ENCODE results near the gene RPE65. TPM values are rescaled to one million over a fixed set of nuclear protein-coding genes. Genes with fewer than 3 reads are reported as not detected.

RPE65 gene
- total and polyA plus RNA-seq, 7 donors = 0.01 TPM; not detected in 6

DNA sequence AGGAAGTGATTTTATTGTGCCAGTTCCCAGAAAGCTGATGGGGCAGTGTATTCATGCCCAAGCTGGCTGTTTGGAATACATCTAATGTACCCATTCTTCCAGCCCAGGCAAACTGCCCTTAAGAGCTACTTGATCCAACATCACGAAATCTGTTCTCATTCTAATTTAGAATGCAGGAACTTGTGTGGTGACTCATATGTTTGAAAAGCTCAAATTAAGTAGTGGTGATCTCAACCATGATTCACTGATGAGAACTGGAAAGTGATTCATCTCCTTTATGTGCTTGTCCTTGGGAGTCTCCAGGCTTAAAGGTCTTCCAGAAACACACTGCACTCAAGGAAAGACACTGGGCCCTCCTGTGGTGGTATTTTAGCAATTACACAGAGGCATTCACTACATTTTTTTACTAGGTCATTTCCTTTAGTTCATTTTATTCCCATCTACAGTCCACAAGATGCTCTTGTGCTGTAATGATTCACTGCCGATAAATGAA is 65.4 kb downstream of the RPE65 start:
- intact Hi-C loops (cut with DNase I) = no loop called here
- no peak for DNase-seq
- peaks cover 0 to 18% (median 15%) of the 10 kb centered on the region in 4 donors for H3K4me1 ChIP-seq
- no peaks in the 10 kb centered on the region for H3K9me3 ChIP-seq
- WGBS, 2 donors = 64 to 70% methylated on average over 2 of the region's 2 CpGs
- TF ChIP-seq POLR2AphosphoS5 (IDR thresholded peaks at IDR 0.05) (peak in 3 of 4 donors; percentile 47 to 79 (median 69)), EP300 (IDR thresholded peaks at IDR 0.05) (peak in 1 of 4 donors; percentile 42)
- TF ChIP-seq, protein P1, sequence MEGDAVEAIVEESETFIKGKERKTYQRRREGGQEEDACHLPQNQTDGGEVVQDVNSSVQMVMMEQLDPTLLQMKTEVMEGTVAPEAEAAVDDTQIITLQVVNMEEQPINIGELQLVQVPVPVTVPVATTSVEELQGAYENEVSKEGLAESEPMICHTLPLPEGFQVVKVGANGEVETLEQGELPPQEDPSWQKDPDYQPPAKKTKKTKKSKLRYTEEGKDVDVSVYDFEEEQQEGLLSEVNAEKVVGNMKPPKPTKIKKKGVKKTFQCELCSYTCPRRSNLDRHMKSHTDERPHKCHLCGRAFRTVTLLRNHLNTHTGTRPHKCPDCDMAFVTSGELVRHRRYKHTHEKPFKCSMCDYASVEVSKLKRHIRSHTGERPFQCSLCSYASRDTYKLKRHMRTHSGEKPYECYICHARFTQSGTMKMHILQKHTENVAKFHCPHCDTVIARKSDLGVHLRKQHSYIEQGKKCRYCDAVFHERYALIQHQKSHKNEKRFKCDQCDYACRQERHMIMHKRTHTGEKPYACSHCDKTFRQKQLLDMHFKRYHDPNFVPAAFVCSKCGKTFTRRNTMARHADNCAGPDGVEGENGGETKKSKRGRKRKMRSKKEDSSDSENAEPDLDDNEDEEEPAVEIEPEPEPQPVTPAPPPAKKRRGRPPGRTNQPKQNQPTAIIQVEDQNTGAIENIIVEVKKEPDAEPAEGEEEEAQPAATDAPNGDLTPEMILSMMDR (IDR thresholded peaks at IDR 0.05) = no peak
- no peak overlapping the region for H3K4me3 ChIP-seq
- H3K27me3 ChIP-seq = no peaks in the 10 kb centered on the region
- no peaks in the 10 kb centered on the region for H3K36me3 ChIP-seq
- peak overlapping the region in 2 of 4 donors; percentile 30 to 75 for H3K27ac ChIP-seq

DNA sequence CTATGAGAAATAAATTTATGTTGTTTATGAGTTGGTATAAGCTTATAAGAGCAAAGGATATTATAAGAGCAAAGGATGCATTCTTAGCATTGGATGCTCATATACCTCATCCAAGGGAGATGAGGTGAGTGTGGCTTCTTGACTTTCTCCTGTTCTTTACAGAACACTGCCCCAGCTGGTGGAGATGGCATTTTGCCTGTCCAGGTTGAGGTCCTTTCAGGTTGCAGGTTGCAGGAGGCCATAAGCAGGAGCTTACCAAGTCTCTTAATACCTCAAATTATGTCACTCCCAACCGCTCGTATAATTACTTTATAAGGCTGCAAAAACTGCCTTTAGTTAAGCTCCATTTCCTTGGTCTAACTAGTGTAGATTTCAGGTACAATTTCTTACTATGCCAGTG is 66.7 kb downstream of the RPE65 start:
- Histone ChIP-seq H3K4me3 (no peak overlapping the region), H3K27ac (no peak overlapping the region), H3K36me3 (no peaks in the 10 kb centered on the region), H3K4me1 (peaks cover 0 to 23% (median 15%) of the 10 kb centered on the region in 4 donors), H3K9me3 (no peaks in the 10 kb centered on the region), H3K27me3 (no peaks in the 10 kb centered on the region)
- TF ChIP-seq, protein P1 (IDR thresholded peaks at IDR 0.05) = no peak
- TF ChIP-seq POLR2A (IDR thresholded peaks at IDR 0.05) = no peak
- no peak for TF ChIP-seq POLR2AphosphoS5 (IDR thresholded peaks at IDR 0.05)
- TF ChIP-seq EP300 (IDR thresholded peaks at IDR 0.05) = no peak
- intact Hi-C loops (cut with DNase I) = no loop called here
- DNase-seq = no peak
- WGBS, 2 donors = 73 to 92% methylated on average over 2 of the region's 2 CpGs

DNA sequence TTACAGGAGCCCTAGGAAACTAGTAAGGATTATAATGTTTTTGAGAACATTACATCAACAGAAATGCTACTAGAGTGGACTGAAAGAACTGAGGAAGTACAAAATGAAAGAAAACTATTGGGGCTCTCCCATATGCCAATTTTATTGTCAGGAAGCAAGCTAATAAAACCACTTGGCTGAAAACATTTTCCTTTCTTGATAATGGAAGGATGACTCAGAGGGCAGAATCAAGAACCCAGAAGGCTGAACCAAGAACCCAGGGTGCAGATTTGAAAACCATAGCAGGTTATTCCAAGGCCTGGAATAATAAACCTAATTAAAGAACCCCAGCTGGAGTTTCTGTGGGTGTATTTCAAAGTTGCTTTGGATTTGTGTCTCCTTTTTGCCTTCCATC is 70.7 kb downstream of the RPE65 start:
- TF ChIP-seq, protein P1 (IDR thresholded peaks at IDR 0.05) = no peak
- TF ChIP-seq POLR2AphosphoS5 (IDR thresholded peaks at IDR 0.05) = no peak
- TF ChIP-seq POLR2A (IDR thresholded peaks at IDR 0.05) = no peak
- TF ChIP-seq EP300 (IDR thresholded peaks at IDR 0.05) = no peak
- no peaks in the 10 kb centered on the region for H3K27me3 ChIP-seq
- H3K36me3 ChIP-seq = no peaks in the 10 kb centered on the region
- peaks cover 0 to 9% (median 3%) of the 10 kb centered on the region in 4 donors for H3K4me1 ChIP-seq
- DNase-seq = no peak
- H3K4me3 ChIP-seq = no peak overlapping the region
- no peaks in the 10 kb centered on the region for H3K9me3 ChIP-seq
- no peak overlapping the region for H3K27ac ChIP-seq
- intact Hi-C loops (cut with DNase I) = no loop called here

Small RNAs within 50 kb of the gene (small RNA-seq; reads per million reads assigned to genes)
- gene AL139413.1 = 0 reads per million in 3 donors

Other genes with a start within 250 kb of the RPE65 start
- 100 to 1,000 TPM in 3 of 4 donors, 10 to 100 TPM in 1; 99.2 to 188 (median 134) TPM for gene WLS, start 217.4 kb downstream of the RPE65 start, total RNA-seq
- 10 to 100 TPM; 12.6 to 37.7 (median 16.9) TPM for gene WLS, start 217.4 kb downstream of the RPE65 start, polyA plus RNA-seq
- 1 to 10 TPM in 2 of 4 donors, under 1 TPM in 1, not detected in 1; 0.28 to 1.2 (median 1.1) TPM for gene DEPDC1, start 47.1 kb upstream of the RPE65 start, total RNA-seq
- 1 to 10 TPM in 2 of 3 donors, under 1 TPM in 1; 0.60 to 4.4 (median 1.2) TPM for gene DEPDC1, start 47.1 kb upstream of the RPE65 start, polyA plus RNA-seq

Data from sigmoid colon (tissue), 7 donors.